OCI-LY1 (cell line): ENCODE results near the gene LRRC14B.

Experiments
- EZH2 ChIP-seq: fragments of 200-600 bp; sonication (generic), shearing (Covaris generic); IDR thresholded peaks from 2 replicates; pipeline ENCODE4 v1.8.0; 2017; ENCODE audit warnings: borderline replicate concordance, mixed run types, mild to moderate bottlenecking, antibody characterized with exemption, low read length, moderate library complexity, mixed read lengths
- TF ChIP-seq, protein P1 (sequence below): fragments of 200-600 bp; sonication (generic), shearing (Covaris generic); IDR thresholded peaks from 2 replicates; pipeline ENCODE4 v1.5.1; 2017; ENCODE audit warnings: mild to moderate bottlenecking, antibody characterized with exemption, low read length, moderate library complexity, mixed read lengths

DNA sequence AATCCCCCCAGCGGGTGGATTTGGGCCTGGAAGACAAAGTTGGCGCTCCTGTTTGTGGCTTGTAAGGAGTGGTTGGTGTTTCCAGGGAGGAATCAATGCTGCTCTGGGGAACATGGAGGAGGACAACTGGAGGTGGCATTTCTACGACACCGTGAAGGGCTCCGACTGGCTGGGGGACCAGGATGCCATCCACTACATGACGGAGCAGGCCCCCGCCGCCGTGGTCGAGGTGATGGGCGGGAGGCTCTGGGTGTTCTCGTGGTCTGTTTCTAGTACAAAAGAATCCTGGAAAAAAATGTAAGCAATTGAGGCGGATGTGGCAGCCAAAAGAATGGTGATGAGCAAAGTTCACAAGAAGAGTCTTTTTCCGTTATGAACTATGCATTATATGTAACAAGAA, 34.0 kb downstream of the LRRC14B start:
- TF ChIP-seq, protein P1, sequence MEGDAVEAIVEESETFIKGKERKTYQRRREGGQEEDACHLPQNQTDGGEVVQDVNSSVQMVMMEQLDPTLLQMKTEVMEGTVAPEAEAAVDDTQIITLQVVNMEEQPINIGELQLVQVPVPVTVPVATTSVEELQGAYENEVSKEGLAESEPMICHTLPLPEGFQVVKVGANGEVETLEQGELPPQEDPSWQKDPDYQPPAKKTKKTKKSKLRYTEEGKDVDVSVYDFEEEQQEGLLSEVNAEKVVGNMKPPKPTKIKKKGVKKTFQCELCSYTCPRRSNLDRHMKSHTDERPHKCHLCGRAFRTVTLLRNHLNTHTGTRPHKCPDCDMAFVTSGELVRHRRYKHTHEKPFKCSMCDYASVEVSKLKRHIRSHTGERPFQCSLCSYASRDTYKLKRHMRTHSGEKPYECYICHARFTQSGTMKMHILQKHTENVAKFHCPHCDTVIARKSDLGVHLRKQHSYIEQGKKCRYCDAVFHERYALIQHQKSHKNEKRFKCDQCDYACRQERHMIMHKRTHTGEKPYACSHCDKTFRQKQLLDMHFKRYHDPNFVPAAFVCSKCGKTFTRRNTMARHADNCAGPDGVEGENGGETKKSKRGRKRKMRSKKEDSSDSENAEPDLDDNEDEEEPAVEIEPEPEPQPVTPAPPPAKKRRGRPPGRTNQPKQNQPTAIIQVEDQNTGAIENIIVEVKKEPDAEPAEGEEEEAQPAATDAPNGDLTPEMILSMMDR: no peak
- TF ChIP-seq EZH2: no peak
